Astrocyte (in vitro differentiated cells and primary cell): Measurements from ENCODE around the gene SRCAP. TPM values are rescaled to one million over a fixed set of nuclear protein-coding genes. Genes with fewer than 3 reads are reported as not detected.
A peak's percentile ranks its signal among the peaks of the same experiment; 100 is the strongest.

Source experiments
- DNase-seq: peaks from one replicate; pipeline ENCODE4 v3.0.0-alpha.2; 2010; ENCODE audit warnings: low read depth
- FAIRE-seq: peaks from 2 replicates; lab custom pipeline; 2011; peaks lifted over from hg19 to GRCh38; lab: Jason Lieb, UNC
- H2AFZ ChIP-seq: 2 replicates; pipeline ENCODE4 v1.6.0; 2012; ENCODE audit warnings: low read depth, low read length, inconsistent platforms
- H3K27ac ChIP-seq: 2 replicates; pipeline ENCODE4 v1.5.1; 2011; ENCODE audit warnings: low read depth, low read length, inconsistent platforms
- H3K27me3 ChIP-seq: 2 replicates; pipeline ENCODE4 v1.6.0; 2011; ENCODE audit warnings: low read length, inconsistent platforms; ENCODE audit not compliant: insufficient read depth
- H3K36me3 ChIP-seq: 2 replicates; pipeline ENCODE4 v1.5.1; 2011; ENCODE audit warnings: low read length, inconsistent platforms; ENCODE audit not compliant: insufficient read depth
- H3K4me1 ChIP-seq: 2 replicates; pipeline ENCODE4 v1.5.1; 2011; ENCODE audit warnings: low read length, inconsistent platforms; ENCODE audit not compliant: insufficient read depth
- H3K4me2 ChIP-seq: 2 replicates; pipeline ENCODE4 v1.6.0; 2012; ENCODE audit warnings: low read length, inconsistent platforms
- H3K4me3 ChIP-seq: 2 replicates; pipeline ENCODE4 v1.5.1; 2011; ENCODE audit warnings: low read depth, mild to moderate bottlenecking, low read length, inconsistent platforms; ENCODE audit not compliant: insufficient read depth
- H3K79me2 ChIP-seq: 2 replicates; pipeline ENCODE4 v1.6.0; 2012; ENCODE audit warnings: mild to moderate bottlenecking, low read length, inconsistent platforms; ENCODE audit not compliant: insufficient read depth
- H3K9ac ChIP-seq: 2 replicates; pipeline ENCODE4 v1.6.0; 2012; ENCODE audit warnings: mild to moderate bottlenecking, low read length, inconsistent platforms
- H3K9me3 ChIP-seq: 2 replicates; pipeline ENCODE4 v1.5.1; 2012; ENCODE audit warnings: low read depth, mild to moderate bottlenecking, low read length, inconsistent platforms; ENCODE audit not compliant: insufficient read depth
- H4K20me1 ChIP-seq: 2 replicates; pipeline ENCODE4 v1.6.0; 2012; ENCODE audit warnings: low read length, inconsistent platforms; ENCODE audit not compliant: insufficient read depth
- H3K27ac Mint-ChIP-seq: one replicate; pipeline ENCODE4 v1.8.0; 2021; ENCODE audit warnings: mild to moderate bottlenecking, mixed read lengths; ENCODE audit not compliant: unreplicated experiment
- H3K27me3 Mint-ChIP-seq: one replicate; pipeline ENCODE4 v1.8.0; 2021; ENCODE audit warnings: low read depth, mixed read lengths; ENCODE audit not compliant: unreplicated experiment
- H3K36me3 Mint-ChIP-seq: one replicate; pipeline ENCODE4 v1.8.0; 2021; ENCODE audit warnings: low read depth, mixed read lengths; ENCODE audit not compliant: unreplicated experiment
- H3K4me1 Mint-ChIP-seq: one replicate; pipeline ENCODE4 v1.8.0; 2021; ENCODE audit warnings: low read depth, mixed read lengths; ENCODE audit not compliant: unreplicated experiment
- H3K4me3 Mint-ChIP-seq: one replicate; pipeline ENCODE4 v1.8.0; 2021; ENCODE audit warnings: mild to moderate bottlenecking, moderate library complexity, mixed read lengths; ENCODE audit not compliant: unreplicated experiment
- H3K9me3 Mint-ChIP-seq: one replicate; pipeline ENCODE4 v1.8.0; 2021; ENCODE audit warnings: mild to moderate bottlenecking, mixed read lengths; ENCODE audit not compliant: unreplicated experiment
- EZH2 ChIP-seq: IDR thresholded peaks from 2 replicates; pipeline ENCODE4 v1.6.1; 2012; ENCODE audit warnings: mild to moderate bottlenecking, low read length, inconsistent platforms; ENCODE audit not compliant: insufficient read depth
- total RNA-seq: library from RNA; stranded (reverse); gene quantifications from 2 replicates; pipeline ENCODE4 v1.2.1, GENCODE V29; 2021
- TF ChIP-seq, protein P1 (sequence below): IDR thresholded peaks from 2 replicates; pipeline ENCODE4 v1.5.1; 2011; ENCODE audit warnings: low read depth, mild to moderate bottlenecking, inconsistent platforms, low read length, moderate library complexity; ENCODE audit not compliant: insufficient read depth

SRCAP gene
- total RNA-seq, 1 donor from 2014 or later: 50.4 TPM

DNA sequence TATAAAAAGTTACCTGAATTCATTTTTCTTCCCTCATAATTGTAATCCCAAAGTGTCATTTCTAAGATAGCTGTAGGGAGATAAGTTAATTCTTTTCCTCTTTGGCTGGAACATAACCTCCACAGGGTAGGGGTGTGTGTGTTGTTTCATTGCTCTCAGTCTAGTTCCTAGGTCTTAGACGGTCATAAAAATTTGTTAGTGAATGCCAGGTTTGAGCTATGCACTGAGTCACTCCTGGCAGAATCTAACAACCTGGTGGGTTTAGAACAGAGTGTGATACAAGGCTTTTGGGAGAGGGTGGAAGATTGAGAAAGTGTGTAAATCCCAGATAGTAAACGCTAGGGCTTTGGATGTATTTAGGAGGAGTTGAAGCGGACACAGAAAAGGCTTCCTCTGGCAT lies 48.4 kb downstream of the SRCAP start:
- Histone ChIP-seq H3K27ac (peak overlapping the region; percentile 51), H3K79me2 (peaks cover 32% of the 10 kb centered on the region), H3K36me3 (peaks cover 22% of the 10 kb centered on the region), H3K9ac (peak overlapping the region; percentile 74), H4K20me1 (peaks cover 17% of the 10 kb centered on the region), H2AFZ (no peak overlapping the region), H3K9me3 (no peaks in the 10 kb centered on the region), H3K4me2 (peak overlapping the region; percentile 86), H3K4me1 (peaks cover 11% of the 10 kb centered on the region), H3K27me3 (no peaks in the 10 kb centered on the region), H3K4me3 (peak overlapping the region; percentile 71)
- Mint-ChIP-seq H3K9me3 (no peaks in the 10 kb centered on the region), H3K36me3 (peaks cover 9% of the 10 kb centered on the region), H3K27ac (peak overlapping the region; percentile 10), H3K4me1 (peaks cover 7% of the 10 kb centered on the region), H3K27me3 (no peaks in the 10 kb centered on the region), H3K4me3 (peak overlapping the region; percentile 88)
- peak; percentile 34 for DNase-seq
- no peak for FAIRE-seq
- TF ChIP-seq, protein P1, sequence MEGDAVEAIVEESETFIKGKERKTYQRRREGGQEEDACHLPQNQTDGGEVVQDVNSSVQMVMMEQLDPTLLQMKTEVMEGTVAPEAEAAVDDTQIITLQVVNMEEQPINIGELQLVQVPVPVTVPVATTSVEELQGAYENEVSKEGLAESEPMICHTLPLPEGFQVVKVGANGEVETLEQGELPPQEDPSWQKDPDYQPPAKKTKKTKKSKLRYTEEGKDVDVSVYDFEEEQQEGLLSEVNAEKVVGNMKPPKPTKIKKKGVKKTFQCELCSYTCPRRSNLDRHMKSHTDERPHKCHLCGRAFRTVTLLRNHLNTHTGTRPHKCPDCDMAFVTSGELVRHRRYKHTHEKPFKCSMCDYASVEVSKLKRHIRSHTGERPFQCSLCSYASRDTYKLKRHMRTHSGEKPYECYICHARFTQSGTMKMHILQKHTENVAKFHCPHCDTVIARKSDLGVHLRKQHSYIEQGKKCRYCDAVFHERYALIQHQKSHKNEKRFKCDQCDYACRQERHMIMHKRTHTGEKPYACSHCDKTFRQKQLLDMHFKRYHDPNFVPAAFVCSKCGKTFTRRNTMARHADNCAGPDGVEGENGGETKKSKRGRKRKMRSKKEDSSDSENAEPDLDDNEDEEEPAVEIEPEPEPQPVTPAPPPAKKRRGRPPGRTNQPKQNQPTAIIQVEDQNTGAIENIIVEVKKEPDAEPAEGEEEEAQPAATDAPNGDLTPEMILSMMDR: no peak
- TF ChIP-seq EZH2: no peak

DNA sequence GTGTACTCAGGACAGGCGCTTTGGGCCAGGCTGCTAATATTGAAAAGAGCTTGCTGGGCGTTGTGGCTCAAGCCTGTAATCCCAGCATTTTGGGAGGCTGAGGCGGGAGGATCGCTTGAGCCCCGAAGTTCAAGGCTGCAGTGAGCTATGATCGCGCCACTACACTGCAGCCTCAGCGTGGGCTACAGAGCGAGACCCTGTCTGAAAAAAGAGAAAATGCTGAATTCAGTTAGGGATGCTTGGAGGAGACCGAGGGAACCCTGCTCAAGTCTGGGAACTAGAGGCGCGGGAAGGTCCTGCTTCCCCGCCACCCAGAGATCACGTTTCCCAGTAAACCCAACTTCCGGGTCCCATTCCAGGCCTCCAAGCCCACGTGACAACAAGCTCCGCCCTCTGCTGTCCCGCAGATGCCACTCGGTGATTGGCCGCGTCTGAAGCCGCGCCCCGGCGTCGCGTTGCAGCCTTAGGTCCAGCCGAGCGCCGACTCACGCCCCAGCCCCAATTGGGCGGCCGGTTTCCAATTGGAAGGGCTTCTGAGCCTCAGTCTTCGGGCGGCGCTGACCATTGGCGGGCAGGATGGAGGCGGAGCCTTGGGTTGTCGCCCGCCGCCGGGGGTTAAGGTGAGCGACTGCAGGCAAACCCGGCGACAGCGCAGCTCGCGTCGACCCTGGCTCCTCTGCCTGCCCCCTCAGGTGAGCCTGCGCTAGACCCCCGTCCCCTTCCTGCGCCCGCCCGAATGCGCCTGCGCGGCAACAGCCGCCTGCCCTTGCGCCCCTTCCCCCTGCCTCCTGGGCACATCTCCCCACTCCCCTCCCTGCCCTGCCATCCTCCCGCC lies 49.0 kb downstream of the SRCAP start, which contains the start of gene PHKG2:
TSS of gene PHKG2 (plus strand) at position 627 of the 835 bp plus-strand sequence. CDS start 396 bp downstream, outside the sequence.
- peaks cover 32% of the 10 kb centered on the region for H3K79me2 ChIP-seq
- peaks cover 7% of the 10 kb centered on the region for H3K4me1 Mint-ChIP-seq
- TF ChIP-seq, protein P1: no peak
- no peak for TF ChIP-seq EZH2
- no peaks in the 10 kb centered on the region for H3K27me3 Mint-ChIP-seq
- H3K9me3 Mint-ChIP-seq: no peaks in the 10 kb centered on the region
- peak within 1 kb of the TSS; percentile 79 for H3K9ac ChIP-seq
- H3K27me3 ChIP-seq: no peaks in the 10 kb centered on the region
- FAIRE-seq: peak; percentile 41
- peak within 1 kb of the TSS; percentile 95 for H3K4me3 Mint-ChIP-seq
- H4K20me1 ChIP-seq: peaks cover 16% of the 10 kb centered on the region
- peak within 1 kb of the TSS; percentile 88 for H3K27ac Mint-ChIP-seq
- H3K36me3 ChIP-seq: peaks cover 28% of the 10 kb centered on the region
- H3K4me2 ChIP-seq: peak within 1 kb of the TSS; percentile 86
- peaks cover 9% of the 10 kb centered on the region for H3K36me3 Mint-ChIP-seq
- peak within 1 kb of the TSS; percentile 55 for H2AFZ ChIP-seq
- DNase-seq: peak; percentile 95
- no peaks in the 10 kb centered on the region for H3K9me3 ChIP-seq
- peak within 1 kb of the TSS; percentile 71 for H3K4me3 ChIP-seq
- H3K4me1 ChIP-seq: peaks cover 11% of the 10 kb centered on the region
- peak within 1 kb of the TSS; percentile 51 for H3K27ac ChIP-seq
